GM12892 (cell line): ENCODE results near the gene MYOM3.

Experiments
- POLR2A ChIP-seq: IDR thresholded peaks from 2 replicates; pipeline ENCODE4 v1.6.1; 2011; ENCODE audit warnings: low read depth, low read length, control low read depth
- POLR2AphosphoS5 ChIP-seq: IDR thresholded peaks from 2 replicates; pipeline ENCODE4 v1.6.1; 2011; ENCODE audit warnings: low read depth, low read length, control low read depth

- TF ChIP-seq POLR2A: no peak
- no peak for TF ChIP-seq POLR2AphosphoS5
These were observed 1.2 kb downstream of the MYOM3 start for GRCh38 chr1:24110642-24111261.
